ENCODE results near the gene TTPAL.

Gene TTPAL

GRCh38 chr20:44475694-44476560, at the start of gene TTPAL:
Gene TTPAL (plus strand): TSS chr20:44475874. CDS start chr20:44480000, 4,126 bp downstream.
- peak within 1 kb of the TSS; percentile 97 for H3K4me3 ChIP-seq (ENCODE audit: low read depth, low read length)
- in situ Hi-C loops (cut with HindIII; ENCODE audit: low sequenced_read_pairs): no loop called here
- TF ChIP-seq CTCF (IDR thresholded peaks at IDR 0.05; ENCODE audit: low read depth, low read length): peak; percentile 25
- peak; percentile 78 for DNase-seq (ENCODE audit: low read depth, low spot score)

- H3K4me3 ChIP-seq (ENCODE audit: low read depth, low read length): no peak overlapping the region
- in situ Hi-C loops (cut with HindIII; ENCODE audit: low sequenced_read_pairs): no loop called here
- no peak for DNase-seq (ENCODE audit: low read depth, low spot score)
- no peak for TF ChIP-seq CTCF (IDR thresholded peaks at IDR 0.05; ENCODE audit: low read depth, low read length)
Measured at GRCh38 chr20:44425923-44426322, 49.8 kb upstream of the TTPAL start.

- in situ Hi-C loops (cut with HindIII; ENCODE audit: low sequenced_read_pairs): no loop called here
- no peak overlapping the region for H3K4me3 ChIP-seq (ENCODE audit: low read depth, low read length)
- no peak for DNase-seq (ENCODE audit: low read depth, low spot score)
- TF ChIP-seq CTCF (IDR thresholded peaks at IDR 0.05; ENCODE audit: low read depth, low read length): no peak
Measured at GRCh38 chr20:44426879-44427790, 48.5 kb upstream of the TTPAL start.

- no peak overlapping the region for H3K4me3 ChIP-seq (ENCODE audit: low read depth, low read length)
- no peak for TF ChIP-seq CTCF (IDR thresholded peaks at IDR 0.05; ENCODE audit: low read depth, low read length)
- in situ Hi-C loops (cut with HindIII; ENCODE audit: low sequenced_read_pairs): no loop called here
- DNase-seq (ENCODE audit: low read depth, low spot score): no peak
Measured at GRCh38 chr20:44427804-44428173, 47.9 kb upstream of the TTPAL start.

GRCh38 chr20:44428174-44429016, 47.3 kb upstream of the TTPAL start:
- in situ Hi-C loops (cut with HindIII; ENCODE audit: low sequenced_read_pairs): no loop called here
- no peak for TF ChIP-seq CTCF (IDR thresholded peaks at IDR 0.05; ENCODE audit: low read depth, low read length)
- no peak overlapping the region for H3K4me3 ChIP-seq (ENCODE audit: low read depth, low read length)
- DNase-seq (ENCODE audit: low read depth, low spot score): no peak

- in situ Hi-C loops (cut with HindIII; ENCODE audit: low sequenced_read_pairs): no loop called here
- no peak for TF ChIP-seq CTCF (IDR thresholded peaks at IDR 0.05; ENCODE audit: low read depth, low read length)
- H3K4me3 ChIP-seq (ENCODE audit: low read depth, low read length): no peak overlapping the region
- DNase-seq (ENCODE audit: low read depth, low spot score): no peak
Measured at GRCh38 chr20:44429017-44429339, 46.7 kb upstream of the TTPAL start.
